ENCODE results near the gene TMEM106C.
"Not testable (repeated sequence)": the region's sequence is repeated elsewhere in the genome, so short reads cannot be mapped to it uniquely, and the experiment has no call there.

The TMEM106C gene

DNA sequence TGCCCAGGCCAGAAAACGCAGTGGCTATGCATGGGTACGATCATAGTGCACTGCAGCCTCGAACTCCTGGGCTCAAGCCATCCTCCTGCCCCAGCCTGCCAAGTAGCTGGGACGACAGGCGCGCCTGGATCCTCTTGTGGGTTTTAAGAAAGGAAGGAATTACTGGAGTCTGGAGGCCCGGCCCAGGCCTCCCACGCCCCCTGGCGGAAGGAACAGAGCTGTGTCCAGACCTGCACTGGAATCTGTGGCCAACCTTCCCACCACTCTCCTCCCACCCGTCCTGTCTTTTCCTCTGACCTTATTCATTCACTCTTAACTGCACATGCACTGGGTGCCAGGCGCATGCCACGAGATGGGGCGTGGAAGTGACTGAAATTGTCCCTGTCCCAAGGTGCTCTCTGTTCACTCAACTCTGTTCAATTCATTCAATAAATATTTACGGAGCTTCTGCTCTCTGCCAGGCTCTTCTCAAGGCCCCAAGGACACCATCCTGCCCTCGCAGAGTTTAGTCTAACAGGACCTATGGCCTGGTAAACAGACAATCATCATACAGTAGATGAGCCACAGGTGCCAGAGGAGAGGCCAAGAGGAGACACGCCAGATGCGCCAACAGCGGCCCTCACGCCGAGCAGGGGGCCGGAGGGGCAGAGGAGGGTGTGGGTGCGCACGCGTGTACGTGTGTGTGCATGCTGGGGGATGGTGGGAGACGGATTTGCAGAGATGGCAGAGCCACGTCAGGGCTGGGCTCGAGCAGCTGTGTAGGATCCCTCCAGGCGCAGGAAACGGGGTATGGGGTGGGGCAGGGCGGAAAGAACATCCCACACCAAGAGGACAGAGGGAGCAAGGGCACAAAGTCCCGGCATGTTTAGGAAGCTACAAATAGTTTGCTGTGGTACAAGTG is 13.7 kb upstream of the TMEM106C start:
- peak; percentile 32 for DNase-seq (ENCODE audit: low spot score)

DNA sequence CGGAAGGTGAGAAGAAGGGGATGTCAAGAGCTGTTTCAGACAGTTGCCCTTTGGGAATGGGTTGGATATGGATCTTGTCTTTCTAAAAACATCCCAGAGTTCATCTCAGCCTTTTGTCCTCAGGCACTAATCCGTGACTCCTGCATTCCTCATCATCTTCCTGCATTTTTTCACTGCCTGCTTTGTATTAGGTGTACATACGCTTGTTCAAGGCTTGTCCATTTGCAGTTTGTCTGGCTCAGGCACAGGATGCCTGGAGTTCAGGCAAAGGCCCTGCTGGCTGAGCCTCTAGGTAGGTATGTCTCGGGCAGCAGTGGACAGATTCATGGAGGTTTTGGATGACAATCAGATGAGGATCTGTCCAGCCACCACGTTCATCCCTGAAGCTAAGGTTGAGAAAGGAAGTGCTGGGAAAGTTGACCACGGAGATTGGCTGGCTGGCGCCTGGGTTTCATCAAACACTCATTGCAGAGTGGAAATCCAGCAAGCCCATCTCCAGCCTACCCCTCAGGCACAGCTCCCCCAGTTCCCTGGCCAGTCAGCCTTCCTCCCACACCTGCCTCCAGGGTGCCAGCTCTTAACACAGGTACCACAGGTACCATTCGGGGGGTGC is 12.4 kb upstream of the TMEM106C start:
- DNase-seq (ENCODE audit: low spot score): no peak

DNA sequence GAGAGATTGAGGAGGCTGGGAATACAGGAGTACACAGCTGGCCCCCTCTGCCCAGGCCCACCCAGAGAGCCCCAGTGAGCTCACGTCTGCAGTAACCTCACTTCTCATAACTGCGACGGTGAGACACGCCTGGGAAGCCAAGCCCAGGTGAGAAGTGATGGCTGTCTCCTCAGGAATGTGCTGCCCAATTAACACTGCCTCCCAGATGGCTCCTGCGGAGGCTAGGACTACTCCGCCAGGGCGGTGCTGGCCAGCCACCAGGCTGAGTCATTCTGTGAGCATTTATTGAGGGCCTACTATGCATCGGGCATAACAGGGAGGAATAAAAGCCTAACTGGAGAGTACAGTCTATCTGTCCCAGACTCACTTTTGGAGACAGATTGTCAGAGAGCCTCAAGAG is 9.3 kb upstream of the TMEM106C start:
- DNase-seq (ENCODE audit: low spot score): no peak

DNA sequence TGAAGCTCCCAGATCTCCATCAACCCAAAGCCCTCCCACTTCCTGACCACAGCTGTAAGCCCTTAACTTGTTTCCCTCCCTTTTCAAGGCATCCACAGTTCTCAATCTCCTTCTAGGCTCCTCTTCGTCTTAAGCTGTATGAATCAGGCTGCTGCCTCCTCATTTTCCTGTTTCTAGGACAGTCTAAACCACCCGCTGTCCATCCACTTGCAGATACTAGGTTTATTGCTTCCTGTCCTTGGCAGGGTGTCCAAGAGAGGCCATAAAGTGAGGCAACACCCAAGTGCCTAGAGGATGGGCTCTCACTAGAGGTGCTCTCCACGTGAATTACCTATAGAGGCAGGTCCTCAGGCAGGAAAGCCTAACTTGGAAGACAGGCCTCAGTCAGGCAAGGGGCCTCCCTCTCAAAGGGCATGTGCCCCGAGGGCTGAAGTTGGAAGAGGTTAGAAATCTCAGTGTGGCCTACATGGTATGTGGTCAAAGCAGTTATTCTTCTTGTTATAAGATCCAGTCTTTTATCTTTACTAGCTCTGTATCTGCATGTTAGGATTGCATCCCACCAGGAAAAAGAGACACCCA is 8.8 kb upstream of the TMEM106C start:
- no peak for DNase-seq (ENCODE audit: low spot score)

DNA sequence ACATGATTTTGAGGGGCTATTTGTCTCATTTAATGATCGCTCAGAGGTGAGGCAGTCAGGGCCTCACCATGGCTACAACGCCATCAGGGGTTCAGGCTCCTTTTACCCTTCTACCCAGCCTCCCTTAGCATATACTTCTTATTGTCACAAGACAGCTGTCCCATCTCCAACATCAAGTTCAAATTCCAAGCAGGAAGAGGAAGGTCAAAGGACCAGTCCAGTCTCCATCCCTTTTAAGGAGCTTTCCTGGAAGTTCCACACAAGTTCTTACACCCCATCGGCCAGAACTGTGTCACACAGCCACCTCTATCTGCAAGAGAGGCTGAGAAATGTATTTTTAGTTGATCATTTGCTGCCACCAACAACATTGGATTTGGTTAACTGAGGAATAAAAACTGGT is 8.3 kb upstream of the TMEM106C start:
- no peak for DNase-seq (ENCODE audit: low spot score)

DNA sequence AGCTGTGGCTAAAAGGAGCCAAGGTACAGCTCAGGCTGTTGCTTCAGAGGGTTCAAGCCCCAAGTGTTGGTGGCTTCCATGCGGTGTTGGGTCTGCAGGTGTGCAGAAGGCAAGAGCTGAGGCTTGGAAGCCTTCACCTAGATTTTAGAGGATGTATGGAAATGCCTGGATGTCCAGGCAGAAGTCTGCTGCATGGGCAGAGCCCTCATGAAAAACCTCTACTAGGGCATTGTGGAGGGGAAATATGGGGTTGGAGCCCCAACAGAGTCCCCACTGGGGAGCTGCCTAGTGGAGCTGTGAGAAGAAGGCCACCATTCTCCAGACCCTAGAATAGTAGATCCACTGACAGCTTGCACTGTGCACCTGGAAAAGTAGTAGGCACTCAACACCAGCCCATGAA is 5.7 kb upstream of the TMEM106C start:
- DNase-seq (ENCODE audit: low spot score): not testable (repeated sequence)

DNA sequence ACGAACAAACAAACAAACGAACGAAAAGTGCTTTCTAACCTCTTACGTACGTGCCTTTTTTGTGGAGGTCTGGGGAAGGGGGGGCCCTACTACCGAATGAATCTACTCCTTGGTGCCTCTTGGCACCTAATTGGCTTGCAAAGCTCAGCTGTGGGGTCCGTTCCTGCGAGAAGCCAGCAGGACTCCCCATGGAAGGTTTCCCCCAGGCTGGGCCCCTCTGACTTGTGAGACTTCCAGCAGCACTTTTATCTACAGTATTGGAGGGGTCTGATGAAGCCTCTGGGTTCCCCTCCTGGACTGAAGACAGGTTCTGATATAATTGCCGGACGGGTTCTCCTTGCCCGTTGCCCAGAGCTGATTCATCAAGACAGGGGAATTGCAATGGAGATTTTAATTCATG is 1.2 kb upstream of the TMEM106C start:
- no peak for DNase-seq (ENCODE audit: low spot score)

DNA sequence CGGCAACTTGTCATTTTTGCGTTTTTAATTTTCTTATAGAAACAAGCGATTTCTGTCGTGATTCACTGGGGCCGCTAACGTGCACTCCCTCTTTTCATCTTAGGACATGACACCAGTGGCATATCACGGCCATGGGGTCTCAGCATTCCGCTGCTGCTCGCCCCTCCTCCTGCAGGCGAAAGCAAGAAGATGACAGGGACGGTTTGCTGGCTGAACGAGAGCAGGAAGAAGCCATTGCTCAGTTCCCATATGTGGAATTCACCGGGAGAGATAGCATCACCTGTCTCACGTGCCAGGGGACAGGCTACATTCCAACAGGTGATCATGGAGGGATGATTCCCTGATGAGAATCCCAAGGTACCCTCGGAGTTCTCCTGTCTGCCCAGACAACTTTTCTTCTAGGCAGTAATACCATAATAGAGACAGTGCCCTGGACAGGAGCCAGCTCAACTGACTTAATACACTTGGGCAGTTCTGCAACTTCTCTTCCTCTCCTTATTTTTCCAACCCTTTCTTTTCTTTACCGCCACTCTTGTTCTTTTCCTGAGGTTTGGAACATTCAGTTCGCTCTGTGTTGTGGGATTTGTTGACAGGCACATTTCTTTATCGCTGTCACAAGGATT is 821 bp downstream of the TMEM106C start:
- no peak for DNase-seq (ENCODE audit: low spot score)

DNA sequence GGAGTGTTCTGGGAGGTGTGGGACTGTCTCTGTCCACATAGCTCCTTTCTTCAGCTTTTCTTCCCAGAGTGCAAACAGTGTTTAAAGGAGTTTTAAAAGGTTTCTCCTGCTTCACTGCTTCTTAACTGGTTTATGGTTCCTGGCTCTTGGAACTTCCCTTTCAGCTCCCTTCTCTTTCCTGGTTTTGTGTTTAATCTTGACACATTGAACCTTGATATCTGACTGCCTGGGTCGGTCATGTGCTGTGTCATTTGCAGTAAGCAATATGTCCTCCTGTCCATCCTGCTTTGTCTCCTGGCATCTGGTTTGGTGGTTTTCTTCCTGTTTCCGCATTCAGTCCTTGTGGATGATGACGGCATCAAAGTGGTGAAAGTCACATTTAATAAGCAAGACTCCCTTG is 2.2 kb downstream of the TMEM106C start:
- no peak for DNase-seq (ENCODE audit: low spot score)

DNA sequence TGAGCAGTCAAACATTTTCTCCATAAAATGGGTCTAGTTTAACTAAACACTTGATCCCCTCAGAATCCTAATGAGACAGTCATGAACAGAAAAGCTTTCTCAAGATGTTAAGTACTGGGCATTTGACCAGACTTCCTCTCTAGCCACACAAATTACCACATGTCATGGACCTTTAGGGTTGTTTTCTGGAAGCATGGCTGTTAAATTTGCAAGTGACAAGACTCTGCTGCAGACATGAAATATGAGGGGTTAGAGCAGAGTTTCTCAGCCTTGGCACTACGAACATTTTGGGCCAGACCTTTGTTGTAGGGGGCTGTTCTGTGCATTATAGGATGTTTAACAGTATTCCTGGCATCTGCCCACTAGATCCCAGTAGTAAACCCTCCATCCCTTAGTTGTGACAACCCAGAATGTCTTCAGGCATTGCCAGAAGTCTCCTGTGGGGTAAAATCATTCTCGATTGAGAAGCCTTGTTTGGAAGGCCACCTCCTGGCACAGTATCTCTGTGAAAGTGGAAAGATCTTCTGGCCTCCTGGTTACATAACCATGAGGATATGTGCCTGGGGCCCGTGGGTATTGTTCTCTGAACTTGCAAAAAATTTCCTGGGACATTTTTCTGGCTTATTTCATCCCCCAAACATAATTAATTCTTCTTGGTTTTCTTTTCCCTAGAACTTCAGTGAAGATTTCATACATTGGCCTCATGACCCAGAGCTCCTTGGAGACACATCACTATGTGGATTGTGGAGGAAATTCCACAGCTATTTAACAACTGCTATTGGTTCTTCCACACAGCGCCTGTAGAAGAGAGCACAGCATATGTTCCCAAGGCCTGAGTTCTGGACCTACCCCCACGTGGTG is 4.3 kb downstream of the TMEM106C start:
- DNase-seq (ENCODE audit: low spot score): no peak

DNA sequence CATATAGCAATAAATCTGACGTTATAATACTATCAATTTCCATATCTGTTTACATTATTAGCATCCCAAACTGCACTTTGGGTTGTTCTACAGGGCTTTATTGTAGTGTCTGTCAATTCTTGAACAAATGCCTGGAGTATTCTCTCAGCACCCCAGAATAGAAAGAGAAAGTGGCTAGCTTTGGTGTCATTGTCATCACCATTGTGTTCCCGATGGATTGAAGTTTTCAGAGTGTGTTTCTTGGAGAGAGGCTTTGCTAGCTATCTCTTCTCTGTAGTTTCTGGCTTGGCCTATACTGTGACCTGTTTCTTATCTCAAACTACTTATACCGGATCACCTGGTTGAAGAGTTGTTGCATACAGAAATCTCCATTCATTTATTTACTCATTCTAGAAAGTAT is 6.4 kb downstream of the TMEM106C start:
- DNase-seq (ENCODE audit: low spot score): no peak

DNA sequence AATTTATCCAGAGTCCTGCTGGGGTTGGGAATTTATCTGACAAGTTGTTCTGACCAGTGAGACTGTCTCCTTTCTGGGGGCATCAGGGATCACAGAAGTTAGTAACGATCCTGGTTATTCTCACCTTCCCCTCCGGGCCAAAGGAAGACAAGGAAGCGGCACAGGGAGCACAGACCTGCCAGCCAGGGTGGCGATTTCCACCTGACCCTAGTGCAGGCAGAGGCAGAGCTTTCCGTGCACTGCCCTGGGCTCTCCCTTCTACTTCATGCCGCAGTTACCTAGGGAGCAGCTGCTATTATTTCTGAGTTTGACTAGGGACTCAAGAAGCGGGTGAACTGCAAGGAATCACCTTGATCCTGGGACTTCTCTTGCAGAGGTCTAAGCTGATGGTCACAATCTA is 7.4 kb downstream of the TMEM106C start:
- no peak for DNase-seq (ENCODE audit: low spot score)

DNA sequence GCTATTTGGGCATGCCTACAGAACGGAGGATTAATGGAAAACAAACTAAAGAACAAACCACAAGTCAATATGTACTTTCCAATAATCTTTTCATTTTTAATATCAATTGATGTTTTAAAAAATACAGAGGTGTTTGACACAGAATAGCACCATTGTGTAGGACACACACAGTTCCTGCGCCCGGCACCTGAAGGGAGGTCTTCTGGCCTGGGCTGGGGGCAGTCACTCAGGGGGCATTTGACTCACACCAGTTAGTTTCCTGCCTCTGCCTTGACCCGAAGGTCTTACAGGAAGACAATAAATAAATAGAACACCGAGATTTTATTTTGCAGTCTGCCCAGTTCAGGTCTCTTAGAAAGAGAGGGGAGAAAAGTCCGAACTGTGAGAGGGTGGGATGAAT is 9.5 kb downstream of the TMEM106C start:
- DNase-seq (ENCODE audit: low spot score): no peak

DNA sequence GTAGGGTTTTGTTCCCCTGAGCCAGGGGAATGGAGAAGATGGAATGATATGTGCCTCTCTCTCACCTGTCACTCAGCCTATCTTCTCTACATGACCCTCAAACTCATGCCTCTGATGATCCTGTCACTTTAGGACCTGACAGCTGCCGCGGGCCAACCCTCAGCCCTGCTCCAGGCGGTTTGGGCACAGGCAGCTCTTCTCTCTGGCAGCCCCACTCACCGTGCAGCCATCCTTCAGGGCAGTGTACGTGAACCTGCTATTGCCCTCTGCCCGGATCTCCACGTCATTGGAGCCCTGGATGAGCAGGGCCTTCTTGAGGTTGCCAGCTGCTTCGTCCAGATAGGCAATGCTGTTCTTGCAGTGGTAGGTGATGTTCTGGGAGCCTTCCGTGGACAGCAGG is 10.5 kb downstream of the TMEM106C start:
- DNase-seq (ENCODE audit: low spot score): no peak

DNA sequence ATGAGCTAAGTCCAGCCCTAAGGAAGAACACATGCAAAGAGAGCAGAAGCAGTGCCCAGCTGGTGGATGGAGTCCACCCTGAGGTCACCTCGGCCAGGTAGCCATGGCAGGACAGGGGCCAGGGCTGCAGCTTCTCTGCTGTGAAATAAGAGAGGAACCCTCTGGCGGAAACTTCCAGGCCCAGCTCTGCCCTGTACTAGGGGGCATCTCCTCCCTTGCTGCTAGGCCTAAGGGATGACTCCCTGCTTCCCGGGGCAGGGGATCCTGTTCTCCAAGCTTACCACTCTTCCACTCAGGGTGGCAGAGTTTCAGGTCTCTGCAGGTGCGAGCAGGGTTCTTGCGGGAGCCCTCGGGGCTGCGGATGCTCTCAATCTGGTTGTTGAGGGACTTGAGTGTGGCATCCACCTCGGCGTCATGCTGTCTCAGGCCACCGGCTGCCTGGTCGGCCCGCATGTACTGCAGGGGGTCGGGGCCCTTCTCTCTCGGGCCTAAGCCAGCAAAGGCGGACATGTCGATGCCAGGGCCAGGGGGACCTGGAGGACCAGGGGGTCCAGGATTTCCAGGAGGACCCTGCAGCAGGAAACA is 11.7 kb downstream of the TMEM106C start:
- no peak for DNase-seq (ENCODE audit: low spot score)

DNA sequence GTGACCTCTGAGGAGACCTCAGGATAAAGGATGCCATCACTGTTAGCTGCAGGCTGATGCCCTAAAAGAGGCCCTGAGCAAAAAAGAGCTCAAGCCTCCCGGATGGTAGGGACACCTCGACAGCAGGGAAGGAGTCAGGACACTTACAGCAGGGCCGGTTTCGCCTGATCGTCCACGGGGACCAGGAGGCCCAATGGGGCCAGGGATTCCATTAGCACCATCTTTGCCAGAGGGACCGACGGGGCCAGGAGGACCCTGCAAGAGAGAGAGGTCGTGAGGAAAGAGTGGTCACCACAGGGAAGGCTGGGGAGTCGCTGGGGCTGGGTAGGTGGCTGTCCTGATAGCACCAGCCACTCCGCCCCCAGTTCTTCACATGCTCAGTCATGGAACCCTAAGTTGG is 12.4 kb downstream of the TMEM106C start:
- DNase-seq (ENCODE audit: low spot score): no peak

DNA sequence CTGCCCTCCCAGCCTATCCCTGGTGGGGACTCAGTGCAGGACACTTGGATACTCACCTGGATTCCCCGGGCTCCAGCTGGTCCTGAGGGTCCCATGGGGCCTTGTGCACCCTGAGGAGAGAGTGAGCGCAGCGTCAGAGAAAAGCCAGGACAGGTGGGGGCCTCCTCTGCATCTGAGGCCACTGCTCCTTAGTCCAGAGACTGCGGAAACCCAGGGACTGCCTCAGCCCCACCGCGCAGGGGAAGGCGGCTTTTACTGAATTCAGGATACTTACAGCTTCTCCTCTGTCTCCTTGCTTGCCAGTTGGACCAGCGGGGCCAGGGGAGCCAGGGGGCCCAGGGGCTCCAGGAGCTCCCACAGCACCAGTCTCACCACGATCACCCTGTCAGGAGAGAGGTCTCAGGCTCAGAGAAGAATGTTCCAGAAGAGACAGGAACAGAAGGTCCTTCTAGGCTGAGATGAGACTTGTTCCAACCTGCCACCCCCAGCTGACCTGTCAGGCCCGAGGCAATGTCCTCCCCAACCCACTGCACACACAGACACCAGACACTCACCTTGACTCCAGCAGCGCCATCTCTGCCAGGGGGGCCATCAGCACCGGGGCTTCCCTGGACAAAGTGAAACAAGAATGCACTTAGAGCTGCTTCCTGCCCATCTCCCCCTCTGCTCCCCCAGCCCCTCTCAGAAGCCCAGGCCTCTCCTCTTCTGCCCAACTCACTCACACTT is 13.8 kb downstream of the TMEM106C start:
- no peak for DNase-seq (ENCODE audit: low spot score)

DNA sequence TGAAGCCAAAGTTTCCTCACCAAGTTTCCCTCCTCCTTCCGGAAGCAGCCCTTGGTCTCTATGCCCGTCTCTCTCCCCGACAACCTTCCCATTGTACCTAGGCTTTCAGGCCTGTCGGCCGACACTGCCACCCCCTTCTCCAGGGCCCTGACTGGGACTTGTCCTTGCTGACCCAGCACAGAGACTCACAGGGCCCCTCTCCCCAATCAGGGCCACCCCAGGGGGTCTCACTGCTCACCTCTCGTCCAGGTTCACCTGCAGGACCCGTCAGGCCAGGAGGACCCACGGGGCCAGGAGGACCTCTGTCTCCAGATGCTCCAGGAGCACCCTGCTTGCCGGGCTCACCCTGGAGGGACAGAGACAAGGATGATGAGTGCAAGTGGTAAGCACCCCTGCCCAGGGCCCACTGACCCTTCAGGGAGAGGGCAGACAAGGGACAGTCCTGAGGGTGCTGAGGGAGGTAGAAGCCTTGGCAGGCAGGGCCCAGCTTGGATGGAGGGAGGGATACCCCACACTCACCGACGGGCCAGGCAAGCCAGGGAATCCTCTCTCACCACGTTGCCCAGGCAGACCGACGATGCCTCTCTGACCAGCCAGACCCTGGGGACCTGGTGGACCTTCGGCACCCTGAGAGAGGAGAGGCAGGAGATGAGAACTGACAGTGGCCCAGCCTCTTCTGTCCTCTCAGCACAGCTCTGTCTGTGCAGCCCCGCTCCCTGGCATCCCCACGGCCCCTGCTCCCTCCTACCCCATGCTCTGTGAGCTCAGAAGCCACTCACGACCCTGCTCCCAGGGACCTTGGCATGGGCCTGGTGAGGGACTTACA is 14.6 kb downstream of the TMEM106C start:
- no peak for DNase-seq (ENCODE audit: low spot score)

DNA sequence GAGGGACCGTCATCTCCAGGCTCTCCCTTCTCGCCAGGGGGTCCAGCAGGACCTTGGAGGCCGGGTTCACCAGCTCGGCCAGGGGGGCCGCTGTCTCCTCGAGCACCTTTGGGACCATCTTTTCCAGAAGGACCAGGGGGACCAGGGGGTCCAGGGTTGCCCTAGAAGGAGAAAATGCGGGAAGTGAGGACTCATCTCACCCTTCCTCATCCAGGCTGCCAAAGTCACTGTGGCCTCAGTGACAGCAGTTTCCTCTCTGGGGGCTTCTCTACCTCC is 15.1 kb downstream of the TMEM106C start:
- DNase-seq (ENCODE audit: low spot score): no peak

DNA sequence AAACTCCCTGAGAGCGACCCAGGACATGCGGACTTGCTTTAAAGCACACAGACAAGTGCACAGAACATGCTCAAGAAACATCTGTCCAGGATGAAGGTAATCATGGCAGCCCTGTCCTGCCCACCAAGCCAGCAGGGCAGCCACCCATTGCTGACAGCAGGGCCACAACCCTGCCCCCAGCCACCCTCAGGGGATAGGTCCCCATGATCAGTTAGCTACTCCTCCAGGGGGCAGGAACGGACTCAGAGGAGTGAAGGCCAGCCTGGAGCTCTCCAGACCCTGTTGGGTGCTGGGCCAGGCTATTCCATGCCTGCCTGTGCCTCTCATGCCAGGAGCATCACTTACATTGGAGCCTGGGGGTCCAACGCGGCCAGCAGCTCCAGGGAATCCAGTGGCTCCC is 15.8 kb downstream of the TMEM106C start:
- no peak for DNase-seq (ENCODE audit: low spot score)
